Hepatocyte (in vitro differentiated cells): ENCODE results near the gene LIPM. TPM values are rescaled to one million over a fixed set of nuclear protein-coding genes. Genes with fewer than 3 reads are reported as not detected.

Source experiments
- DNase-seq: peaks from one replicate; pipeline ENCODE4 v3.0.0-alpha.2; 2016; ENCODE audit warnings: low spot score
- H2AFZ ChIP-seq: fragments of 200-600 bp; sonication (generic); 2 replicates; pipeline ENCODE4 v1.6.0; 2016; ENCODE audit warnings: antibody characterized with exemption, mild to moderate bottlenecking
- H3K27ac ChIP-seq: fragments of 200-600 bp; sonication (generic); 2 replicates; pipeline ENCODE4 v1.5.1; 2016; ENCODE audit warnings: mild to moderate bottlenecking
- H3K27me3 ChIP-seq: fragments of 200-600 bp; sonication (generic); 2 replicates; pipeline ENCODE4 v1.6.1; 2016
- H3K36me3 ChIP-seq: fragments of 200-600 bp; sonication (generic); replicated peaks from 2 replicates; pipeline ENCODE4 v1.5.1; 2016; ENCODE audit warnings: low read depth; ENCODE audit not compliant: insufficient read depth
- H3K4me1 ChIP-seq: fragments of 200-600 bp; sonication (generic); 2 replicates; pipeline ENCODE4 v1.5.1; 2016; ENCODE audit warnings: mild to moderate bottlenecking, moderate library complexity; ENCODE audit not compliant: insufficient read depth
- H3K4me2 ChIP-seq: fragments of 200-600 bp; sonication (generic); 2 replicates; pipeline ENCODE4 v1.6.0; 2016
- H3K4me3 ChIP-seq: fragments of 200-600 bp; sonication (generic); 2 replicates; pipeline ENCODE4 v1.5.1; 2016; ENCODE audit warnings: mild to moderate bottlenecking
- H3K79me2 ChIP-seq: fragments of 200-600 bp; sonication (generic); 2 replicates; pipeline ENCODE4 v1.6.0; 2017; ENCODE audit warnings: mild to moderate bottlenecking
- H3K9me2 ChIP-seq: fragments of 200-600 bp; sonication (generic); replicated peaks from 2 replicates; pipeline ENCODE4 v1.6.0; 2017; ENCODE audit warnings: mild to moderate bottlenecking; ENCODE audit not compliant: insufficient read depth
- H3K9me3 ChIP-seq: fragments of 200-600 bp; sonication (generic); 2 replicates; pipeline ENCODE4 v1.5.1; 2016; ENCODE audit warnings: low read depth, mild to moderate bottlenecking
- H4K20me1 ChIP-seq: fragments of 200-600 bp; sonication (generic); 2 replicates; pipeline ENCODE4 v1.6.0; 2016; ENCODE audit warnings: mild to moderate bottlenecking; ENCODE audit not compliant: insufficient read depth, poor library complexity, severe bottlenecking
- CTCF ChIP-seq: fragments of 200-600 bp; sonication (generic); IDR thresholded peaks from 2 replicates; pipeline ENCODE4 v1.5.1; 2016; ENCODE audit warnings: antibody characterized with exemption, mild to moderate bottlenecking; ENCODE audit not compliant: poor library complexity
- EZH2 ChIP-seq: fragments of 200-600 bp; sonication (generic); IDR thresholded peaks from 2 replicates; pipeline ENCODE4 v1.6.1; 2016; ENCODE audit warnings: antibody characterized with exemption, mild to moderate bottlenecking, borderline replicate concordance
- EZH2phosphoT487 ChIP-seq: fragments of 200-600 bp; sonication (generic); IDR thresholded peaks from one replicate; pipeline ENCODE4 v1.6.1; 2018; ENCODE audit warnings: antibody characterized with exemption, mild to moderate bottlenecking, low read depth, moderate library complexity; ENCODE audit not compliant: unreplicated experiment, severe bottlenecking
- WGBS: methylation state at CpG from one replicate; pipeline ENCODE4 v1.1.6; 2016; ENCODE audit warnings: low lambda C conversion rate; ENCODE audit errors: missing lambda C conversion rate; 5-methylcytosine and 5-hydroxymethylcytosine counted together
- polyA plus RNA-seq: library from polyadenylated mRNA; unstranded; fragments of >200 nt; fragmentation: Nextera tagmentation; extraction: Ambion mirVana; gene quantifications from 2 replicates; pipeline ENCODE4 v1.2.1, GENCODE V29; 2016
- total RNA-seq: library from RNA; depleted of rRNA; stranded (reverse); fragments of >200 nt; gene quantifications from 2 replicates; pipeline ENCODE4 v1.2.3, GENCODE V29; 2014

The LIPM gene
- total and polyA plus RNA-seq, 2 experiments from 2014 or later, result not detected

GRCh38 chr10:88827671-88828070 is 25.1 kb downstream of the LIPM start:
- no peak overlapping the region for H2AFZ ChIP-seq
- no peaks in the 10 kb centered on the region for H3K9me3 ChIP-seq
- H3K4me2 ChIP-seq, result no peak overlapping the region
- H3K36me3 ChIP-seq, result no peaks in the 10 kb centered on the region
- no peaks in the 10 kb centered on the region for H3K9me2 ChIP-seq
- whole genome bisulfite sequencing, result 96% methylated on average over 2 of the region's 2 CpGs
- no peaks in the 10 kb centered on the region for H4K20me1 ChIP-seq
- H3K4me3 ChIP-seq, result no peak overlapping the region
- H3K27me3 ChIP-seq, result no peaks in the 10 kb centered on the region
- no peak overlapping the region for H3K27ac ChIP-seq
- H3K4me1 ChIP-seq, result no peaks in the 10 kb centered on the region
- no peak for TF ChIP-seq EZH2
- TF ChIP-seq CTCF, result no peak
- no peaks in the 10 kb centered on the region for H3K79me2 ChIP-seq
- no peak for DNase-seq

GRCh38 chr10:88828310-88828709 is 25.8 kb downstream of the LIPM start:
- Histone ChIP-seq H3K27me3 (no peaks in the 10 kb centered on the region), H3K36me3 (no peaks in the 10 kb centered on the region)
- WGBS, result 67% methylated on average over 1 of the region's 1 CpG

GRCh38 chr10:88830643-88831268 is 28.2 kb downstream of the LIPM start:
- Histone ChIP-seq H3K4me3 (no peak overlapping the region), H3K79me2 (no peaks in the 10 kb centered on the region), H3K4me2 (no peak overlapping the region), H3K4me1 (no peaks in the 10 kb centered on the region), H3K27me3 (no peaks in the 10 kb centered on the region), H3K9me2 (no peaks in the 10 kb centered on the region), H3K27ac (no peak overlapping the region), H3K36me3 (no peaks in the 10 kb centered on the region), H4K20me1 (no peaks in the 10 kb centered on the region), H3K9me3 (no peaks in the 10 kb centered on the region), H2AFZ (no peak overlapping the region)
- TF ChIP-seq EZH2 (no peak), EZH2phosphoT487 (no peak), CTCF (no peak)
- no peak for DNase-seq
- WGBS, result 69% methylated on average over 9 of the region's 9 CpGs

More at GRCh38 chr10:88828310-88828709, 25.8 kb downstream of the LIPM start:
- Histone ChIP-seq H3K79me2 (no peaks in the 10 kb centered on the region), H3K9me2 (no peaks in the 10 kb centered on the region), H3K4me2 (no peak overlapping the region), H3K4me1 (no peaks in the 10 kb centered on the region), H3K4me3 (no peak overlapping the region), H3K27ac (no peak overlapping the region), H2AFZ (no peak overlapping the region), H3K9me3 (no peaks in the 10 kb centered on the region), H4K20me1 (no peaks in the 10 kb centered on the region)
- no peak for TF ChIP-seq EZH2phosphoT487
- DNase-seq, result no peak

- no peaks in the 10 kb centered on the region for H3K36me3 ChIP-seq
- no peaks in the 10 kb centered on the region for H3K9me3 ChIP-seq
- no peaks in the 10 kb centered on the region for H3K79me2 ChIP-seq
- no peak overlapping the region for H3K4me3 ChIP-seq
- no peaks in the 10 kb centered on the region for H3K4me1 ChIP-seq
- H3K9me2 ChIP-seq, result no peaks in the 10 kb centered on the region
- 62% methylated on average over 8 of the region's 8 CpGs for WGBS
- TF ChIP-seq EZH2phosphoT487 (no peak), EZH2 (no peak), CTCF (no peak)
- H3K27me3 ChIP-seq, result no peaks in the 10 kb centered on the region
- H4K20me1 ChIP-seq, result no peaks in the 10 kb centered on the region
- no peak overlapping the region for H3K4me2 ChIP-seq
- DNase-seq, result no peak
- no peak overlapping the region for H2AFZ ChIP-seq
- no peak overlapping the region for H3K27ac ChIP-seq
Measured at GRCh38 chr10:88831709-88832108, 29.2 kb downstream of the LIPM start.
